ENCODE data around the gene GMDS.

DNA sequence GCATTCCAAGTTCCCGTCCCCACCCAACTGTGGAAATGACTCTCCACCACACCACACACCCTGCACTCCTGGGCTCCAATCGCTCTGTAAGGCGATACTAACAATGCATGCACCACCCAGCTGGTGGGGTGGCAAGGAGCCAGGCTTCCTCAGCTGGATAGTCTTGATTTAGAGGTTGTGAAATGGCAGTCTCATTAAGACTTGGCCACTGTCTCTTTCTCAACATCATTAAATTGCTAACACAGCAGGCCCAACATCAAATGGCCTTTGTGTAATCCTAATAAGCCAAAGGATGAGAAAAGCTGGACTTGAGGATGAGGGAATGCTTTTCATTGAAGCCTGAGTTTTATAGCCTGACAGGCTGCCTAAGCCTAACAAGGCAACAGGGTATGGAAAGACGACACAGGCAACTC is 223.7 kb downstream of the GMDS start:
- TF ChIP-seq, protein P1, sequence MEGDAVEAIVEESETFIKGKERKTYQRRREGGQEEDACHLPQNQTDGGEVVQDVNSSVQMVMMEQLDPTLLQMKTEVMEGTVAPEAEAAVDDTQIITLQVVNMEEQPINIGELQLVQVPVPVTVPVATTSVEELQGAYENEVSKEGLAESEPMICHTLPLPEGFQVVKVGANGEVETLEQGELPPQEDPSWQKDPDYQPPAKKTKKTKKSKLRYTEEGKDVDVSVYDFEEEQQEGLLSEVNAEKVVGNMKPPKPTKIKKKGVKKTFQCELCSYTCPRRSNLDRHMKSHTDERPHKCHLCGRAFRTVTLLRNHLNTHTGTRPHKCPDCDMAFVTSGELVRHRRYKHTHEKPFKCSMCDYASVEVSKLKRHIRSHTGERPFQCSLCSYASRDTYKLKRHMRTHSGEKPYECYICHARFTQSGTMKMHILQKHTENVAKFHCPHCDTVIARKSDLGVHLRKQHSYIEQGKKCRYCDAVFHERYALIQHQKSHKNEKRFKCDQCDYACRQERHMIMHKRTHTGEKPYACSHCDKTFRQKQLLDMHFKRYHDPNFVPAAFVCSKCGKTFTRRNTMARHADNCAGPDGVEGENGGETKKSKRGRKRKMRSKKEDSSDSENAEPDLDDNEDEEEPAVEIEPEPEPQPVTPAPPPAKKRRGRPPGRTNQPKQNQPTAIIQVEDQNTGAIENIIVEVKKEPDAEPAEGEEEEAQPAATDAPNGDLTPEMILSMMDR (IDR thresholded peaks at IDR 0.05): no peak
- no peak for TF ChIP-seq POLR2A (IDR thresholded peaks at IDR 0.05)
